K562 (cell line): ENCODE measurements around the gene TFEB. TPM values are rescaled to one million over a fixed set of nuclear protein-coding genes. Genes with fewer than 3 reads are reported as not detected.

Experiments used
- ATAC-seq: fragments of 200-7000 bp; cut with Tn5 transposase; 3 replicates; pipeline ENCODE4 v1.9.1; 2020; ENCODE audit warnings: moderate library complexity
- BruUV-seq: library from RNA; stranded (reverse); fragments of 400-500 nt; replicated peaks from 2 replicates; lab custom pipeline; 2021; lab: Mats Ljungman, UMichigan
- CTCF ChIA-PET: fragments of 300-600 bp; formaldehyde crosslinking; extraction: SDS; loops from one replicate; lab custom pipeline; 2021; ENCODE audit warnings: low intra/inter-chr PET ratio; lab: Yijun Ruan, JAX
- POLR2A ChIA-PET: fragments of 300-600, 350-650 bp; sonication (Branson Sonifier 250); formaldehyde crosslinking; extraction: SDS; loops from one replicate; lab custom pipeline; 2021; ENCODE audit warnings: antibody characterized with exemption, inconsistent platforms; lab: Yijun Ruan, JAX
- DNase-seq, 4 experiments: peaks; one replicate each; pipeline versions ENCODE4 v3.0.0 to v3.0.0-alpha.2; 2011 to 2018; ENCODE audit warnings: low spot score in 3 of 4, mixed read lengths in 3 of 4; ENCODE audit errors: extremely low read depth in 1 of 4
- FAIRE-seq: peaks from 2 replicates; lab custom pipeline; 2011; peaks lifted over from hg19 to GRCh38; lab: Jason Lieb, UNC
- H2AFZ ChIP-seq: 2 replicates; pipeline ENCODE4 v1.6.0; 2011; ENCODE audit warnings: low read depth, low read length, control low read depth, inconsistent platforms
- H3K27ac ChIP-seq: fragments of 200-600 bp; 3 replicates; pipeline ENCODE4 v1.8.0; 2011; ENCODE audit warnings: low read depth, mild to moderate bottlenecking, control low read depth, inconsistent platforms, low read length, moderate library complexity, mixed read lengths; ENCODE audit errors: extremely low read depth
- H3K27me3 ChIP-seq, 2 experiments: fragments of 300-600 bp in 1 of 2; 2 replicates in 1 of 2; 3 replicates in 1 of 2; pipeline versions ENCODE4 v1.6.0 to v1.8.0; 2011; ENCODE audit warnings: inconsistent platforms in 2 of 2, low read length in 2 of 2, mild to moderate bottlenecking in 1 of 2, mixed read lengths in 1 of 2, moderate library complexity in 1 of 2; ENCODE audit not compliant: control insufficient read depth in 2 of 2, insufficient read depth in 2 of 2
- H3K36me3 ChIP-seq: fragments of 300-600 bp; 3 replicates; pipeline ENCODE4 v1.8.0; 2011; ENCODE audit warnings: mild to moderate bottlenecking, low read length, inconsistent platforms; ENCODE audit not compliant: control insufficient read depth, insufficient read depth
- H3K4me1 ChIP-seq, 2 experiments: fragments of 200-600 bp in 1 of 2; replicated peaks in 1 of 2; 2 replicates in 1 of 2; 3 replicates in 1 of 2; pipeline versions ENCODE4 v1.5.1 to v1.8.0; 2011; ENCODE audit warnings: inconsistent platforms in 2 of 2, low read length in 2 of 2, mild to moderate bottlenecking in 1 of 2, mixed read lengths in 1 of 2, moderate library complexity in 1 of 2; ENCODE audit not compliant: control insufficient read depth in 2 of 2, insufficient read depth in 2 of 2
- H3K4me2 ChIP-seq: 2 replicates; pipeline ENCODE4 v1.6.1; 2011; ENCODE audit warnings: low read length, control low read depth, inconsistent platforms, mixed read lengths; ENCODE audit not compliant: insufficient read depth
- H3K4me3 ChIP-seq: fragments of 200-600 bp; sonication (generic), shearing (Covaris generic); 2 replicates; pipeline ENCODE4 v1.5.1; 2016; ENCODE audit warnings: control low read depth, inconsistent platforms
- H3K79me2 ChIP-seq: fragments of 200-600 bp; 3 replicates; pipeline ENCODE4 v1.8.0; 2011; ENCODE audit warnings: low read length, inconsistent platforms; ENCODE audit not compliant: control insufficient read depth, insufficient read depth
- H3K9ac ChIP-seq, 2 experiments: 2 replicates each; pipeline versions ENCODE4 v1.6.0 to v1.6.1; 2011; ENCODE audit warnings: low read depth in 2 of 2, low read length in 2 of 2, control low read depth in 1 of 2, inconsistent platforms in 1 of 2, mild to moderate bottlenecking in 1 of 2, mixed read lengths in 1 of 2; ENCODE audit not compliant: insufficient read depth in 1 of 2
- H3K9me1 ChIP-seq: one replicate; pipeline ENCODE4 v1.6.0; 2011; ENCODE audit warnings: inconsistent platforms, mild to moderate bottlenecking, low read length, moderate library complexity; ENCODE audit not compliant: control insufficient read depth, insufficient read depth
- H3K9me3 ChIP-seq: replicated peaks from 2 replicates; pipeline ENCODE4 v1.5.1; 2011; ENCODE audit warnings: low read depth, low read length, inconsistent platforms; ENCODE audit not compliant: control insufficient read depth, insufficient read depth
- H4K20me1 ChIP-seq: replicated peaks from 2 replicates; pipeline ENCODE4 v1.6.1; 2011; ENCODE audit warnings: low read length, inconsistent platforms, mixed read lengths; ENCODE audit not compliant: control insufficient read depth, insufficient read depth
- CTBP1 ChIP-seq: fragments of 450-650 bp; IDR thresholded peaks from 2 replicates; pipeline ENCODE4 v1.6.1; 2016; ENCODE audit warnings: borderline replicate concordance
- FOXJ2 ChIP-seq: fragments of 200-800 bp; sonication (Bioruptor generic); IDR thresholded peaks from 2 replicates; pipeline ENCODE4 v1.6.1; 2016; ENCODE audit warnings: missing genetic modification characterization, missing compliant biosample characterization
- MAZ ChIP-seq, 2 experiments: fragments of 450-650 bp in 1 of 2; sonication (generic) in 1 of 2; formaldehyde crosslinking; IDR thresholded peaks in 1 of 2; conservative IDR thresholded peaks in 1 of 2; 2 replicates each; pipeline versions ENCODE4 v1.4.0 to v1.5.0; 2020; ENCODE audit warnings: mild to moderate bottlenecking in 1 of 2, missing genetic modification reagents in 1 of 2
- SMARCA5 ChIP-seq: fragments of 450-650 bp; IDR thresholded peaks from 2 replicates; pipeline ENCODE4 v1.6.1; 2016
- ZBTB12 ChIP-seq: fragments of 250-450 bp; sonication (Bioruptor Pico); IDR thresholded peaks from 2 replicates; pipeline ENCODE4 v1.4.0; 2020
- ZNF561 ChIP-seq: fragments of 450-650 bp; formaldehyde crosslinking; conservative IDR thresholded peaks from 2 replicates; pipeline ENCODE4 v1.4.0; 2020; ENCODE audit warnings: mild to moderate bottlenecking, moderate library complexity
- WGBS: fragments of 100-300 bp; shearing (Covaris generic); methylation state at CpG from one replicate; pipeline ENCODE4 v1.1.6; 2016; ENCODE audit warnings: low coverage, mixed read lengths; ENCODE audit not compliant: insufficient coverage; ENCODE audit errors: missing lambda C conversion rate; 5-methylcytosine and 5-hydroxymethylcytosine counted together
- in situ Hi-C: fragments of 300-500 bp; cut with MboI; formaldehyde crosslinking; loops from 4 replicates; pipeline ENCODE4 v1.15.0; 2018; ENCODE audit warnings: inconsistent platforms, mixed read lengths
- intact Hi-C: fragments of 100-400 bp; cut with micrococcal nuclease; formaldehyde crosslinking; loops from 2 replicates; pipeline ENCODE4 v1.14.2; 2022
- polyA plus RNA-seq, 8 experiments: library from polyadenylated mRNA; depleted of rRNA in 4 of 8; stranded (reverse) in 5 of 8; unstranded in 3 of 8; fragments of >200 nt; fragmentation: Nextera tagmentation in 2 of 8; fragmentation: Illumina TruSeq in 1 of 8; extraction: Ambion mirVana in 2 of 8; extraction: Trizol in 1 of 8; gene quantifications; 2 replicates each; pipeline versions ENCODE4 v1.2.1 to v1.2.3, GENCODE V29; 2011 to 2014; ENCODE audit warnings: inconsistent platforms in 1 of 8, missing spikeins in 1 of 8
- total RNA-seq, 7 experiments: library from RNA; depleted of rRNA in 6 of 7; stranded (reverse); fragments of >200 nt in 6 of 7; fragmentation: Illumina TruSeq in 2 of 7; extraction: Trizol in 2 of 7; gene quantifications; 2 replicates each; pipeline versions ENCODE4 v1.2.1 to v1.2.3, GENCODE V29; 2011 to 2021; ENCODE audit warnings: low replicate concordance in 1 of 7
- TF ChIP-seq, protein P1 (sequence below), 3 experiments: IDR thresholded peaks in 2 of 3; conservative IDR thresholded peaks in 1 of 3; 2 replicates each; pipeline ENCODE4 v1.5.1; 2011 to 2012; ENCODE audit warnings: low read length in 3 of 3, mild to moderate bottlenecking in 3 of 3, control low read depth in 2 of 3, improper control_type of control experiment in 1 of 3, inconsistent platforms in 1 of 3, low read depth in 1 of 3, mixed read lengths in 1 of 3, moderate library complexity in 1 of 3; ENCODE audit not compliant: insufficient read depth in 2 of 3
- TF ChIP-seq, protein P2 (sequence below), 2 experiments: IDR thresholded peaks; 2 replicates each; pipeline ENCODE4 v1.6.1; 2012; ENCODE audit warnings: improper control_type of control experiment in 2 of 2, low read depth in 2 of 2, low read length in 2 of 2, borderline replicate concordance in 1 of 2
- TF ChIP-seq, protein P3 (sequence below): fragments of 450-650 bp; IDR thresholded peaks from 2 replicates; pipeline ENCODE4 v1.6.1; 2018; ENCODE audit not compliant: partially characterized antibody

The TFEB gene
- total and polyA plus RNA-seq, 9 of the 15 experiments (the other 6 are each of a cell fraction or from before 2014, with no cell fraction given): 0.04 to 4.7 (median 2.0) TPM

DNA sequence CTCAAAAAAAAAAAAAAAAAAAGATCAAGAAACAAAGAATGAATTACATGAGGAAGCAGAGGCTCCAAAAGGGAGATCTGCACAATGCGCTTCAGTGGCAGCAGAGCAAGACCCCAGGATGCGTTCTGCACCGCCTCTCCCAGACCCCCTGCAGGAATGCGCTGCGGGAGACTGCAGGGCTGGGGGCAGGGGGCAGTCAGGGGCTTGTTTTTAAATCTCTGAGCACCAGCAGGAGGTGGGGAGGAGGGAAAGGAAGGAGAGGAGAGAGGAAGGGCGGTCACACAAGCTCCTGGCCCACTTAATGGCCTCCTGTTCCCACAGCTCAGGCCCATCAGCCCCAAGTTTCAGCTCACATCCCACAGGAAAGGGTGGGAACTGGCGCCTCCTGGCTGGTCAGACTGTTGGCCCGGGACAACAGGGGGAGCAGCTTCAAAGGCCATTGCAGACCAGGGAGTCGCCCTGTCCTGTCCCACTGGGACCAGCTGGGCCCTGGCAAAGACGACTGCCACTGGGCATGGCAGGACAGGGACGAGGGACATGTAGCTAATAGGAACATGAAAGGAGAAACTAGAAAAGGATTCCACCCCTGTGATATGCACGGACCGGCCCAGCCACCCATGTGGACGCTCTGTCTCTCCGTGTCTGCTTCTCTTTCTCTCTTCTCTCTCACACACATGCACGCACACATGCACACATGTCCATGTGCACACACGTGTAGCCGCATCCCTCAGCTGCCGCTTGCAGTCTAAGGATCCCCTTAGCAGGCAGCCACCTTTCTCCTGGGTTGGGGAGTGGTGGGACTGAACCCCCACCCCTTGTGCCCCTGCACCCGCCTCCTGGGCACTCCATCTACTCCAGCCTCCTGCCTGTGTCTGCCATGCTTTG, 34.7 kb downstream of the TFEB start:
- Histone ChIP-seq H3K4me3 (no peak overlapping the region), H3K27me3 (peaks cover 0 to 26% of the 10 kb centered on the region in 2 experiments; a peak in 2 of 5 replicates), H3K9me3 (no peaks in the 10 kb centered on the region), H3K9ac (no peak overlapping the region), H3K27ac (no peak overlapping the region), H3K79me2 (no peaks in the 10 kb centered on the region), H3K36me3 (no peaks in the 10 kb centered on the region), H3K4me2 (no peak overlapping the region), H3K4me1 (peaks cover 0 to 3% of the 10 kb centered on the region in 2 experiments; a peak in 2 of 5 replicates), H3K9me1 (no peaks in the 10 kb centered on the region), H2AFZ (no peak overlapping the region), H4K20me1 (peaks cover 12% of the 10 kb centered on the region; the same call in 1 of the 2 replicates)
- ATAC-seq (peak; percentile 13; the same call in 1 of the 3 replicates), FAIRE-seq (no peak), DNase-seq (no peak)
- in situ Hi-C loops: no loop called here
- WGBS: 28% methylated on average over 20 of the region's 20 CpGs
- intact Hi-C loops: loop anchor here (10.0 kb wide), 1 partner anchor 344 kb away; no protein-coding TSS in a partner anchor
- no TSS peak for BruUV-seq
- ChIA-PET POLR2A (interaction anchor here (0.5 to 1.6 kb wide), 3 partner anchors 19 to 33 kb away, joined by 3 to 8 read pairs (median 4); no protein-coding TSS in a partner anchor), CTCF (interaction anchor here (0.6 kb wide), 1 partner anchor 19 kb away, joined by 3 read pairs; no protein-coding TSS in a partner anchor)
- TF ChIP-seq CTBP1 (0 out of 2 replicates have a peak, but pooled peaks have one; percentile 13), MAZ (CRISPR knock-in tag; conservative IDR thresholded peaks at IDR 0.05 in 1 of 2, IDR thresholded peaks at IDR 0.05 in 1 of 2) (no peak), ZNF561 (CRISPR knock-in tag) (no peak), FOXJ2 (tag) (no peak), ZBTB12 (no peak), SMARCA5 (no peak)
- TF ChIP-seq, protein P1, sequence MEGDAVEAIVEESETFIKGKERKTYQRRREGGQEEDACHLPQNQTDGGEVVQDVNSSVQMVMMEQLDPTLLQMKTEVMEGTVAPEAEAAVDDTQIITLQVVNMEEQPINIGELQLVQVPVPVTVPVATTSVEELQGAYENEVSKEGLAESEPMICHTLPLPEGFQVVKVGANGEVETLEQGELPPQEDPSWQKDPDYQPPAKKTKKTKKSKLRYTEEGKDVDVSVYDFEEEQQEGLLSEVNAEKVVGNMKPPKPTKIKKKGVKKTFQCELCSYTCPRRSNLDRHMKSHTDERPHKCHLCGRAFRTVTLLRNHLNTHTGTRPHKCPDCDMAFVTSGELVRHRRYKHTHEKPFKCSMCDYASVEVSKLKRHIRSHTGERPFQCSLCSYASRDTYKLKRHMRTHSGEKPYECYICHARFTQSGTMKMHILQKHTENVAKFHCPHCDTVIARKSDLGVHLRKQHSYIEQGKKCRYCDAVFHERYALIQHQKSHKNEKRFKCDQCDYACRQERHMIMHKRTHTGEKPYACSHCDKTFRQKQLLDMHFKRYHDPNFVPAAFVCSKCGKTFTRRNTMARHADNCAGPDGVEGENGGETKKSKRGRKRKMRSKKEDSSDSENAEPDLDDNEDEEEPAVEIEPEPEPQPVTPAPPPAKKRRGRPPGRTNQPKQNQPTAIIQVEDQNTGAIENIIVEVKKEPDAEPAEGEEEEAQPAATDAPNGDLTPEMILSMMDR (IDR thresholded peaks at IDR 0.05 in 2 of 3, conservative IDR thresholded peaks at IDR 0.05 in 1 of 3; ENCODE audit: insufficient read depth in 2 of 3, low read depth in 1 of 3, low read length in 3 of 3): peak in 2 of 3 experiments; percentile 25 to 27; a peak in 1 of 6 replicates
- TF ChIP-seq, protein P2, sequence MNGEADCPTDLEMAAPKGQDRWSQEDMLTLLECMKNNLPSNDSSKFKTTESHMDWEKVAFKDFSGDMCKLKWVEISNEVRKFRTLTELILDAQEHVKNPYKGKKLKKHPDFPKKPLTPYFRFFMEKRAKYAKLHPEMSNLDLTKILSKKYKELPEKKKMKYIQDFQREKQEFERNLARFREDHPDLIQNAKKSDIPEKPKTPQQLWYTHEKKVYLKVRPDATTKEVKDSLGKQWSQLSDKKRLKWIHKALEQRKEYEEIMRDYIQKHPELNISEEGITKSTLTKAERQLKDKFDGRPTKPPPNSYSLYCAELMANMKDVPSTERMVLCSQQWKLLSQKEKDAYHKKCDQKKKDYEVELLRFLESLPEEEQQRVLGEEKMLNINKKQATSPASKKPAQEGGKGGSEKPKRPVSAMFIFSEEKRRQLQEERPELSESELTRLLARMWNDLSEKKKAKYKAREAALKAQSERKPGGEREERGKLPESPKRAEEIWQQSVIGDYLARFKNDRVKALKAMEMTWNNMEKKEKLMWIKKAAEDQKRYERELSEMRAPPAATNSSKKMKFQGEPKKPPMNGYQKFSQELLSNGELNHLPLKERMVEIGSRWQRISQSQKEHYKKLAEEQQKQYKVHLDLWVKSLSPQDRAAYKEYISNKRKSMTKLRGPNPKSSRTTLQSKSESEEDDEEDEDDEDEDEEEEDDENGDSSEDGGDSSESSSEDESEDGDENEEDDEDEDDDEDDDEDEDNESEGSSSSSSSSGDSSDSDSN (IDR thresholded peaks at IDR 0.05; ENCODE audit: borderline replicate concordance in 1 of 2, low read depth in 2 of 2, low read length in 2 of 2): no peak
- TF ChIP-seq, protein P3, sequence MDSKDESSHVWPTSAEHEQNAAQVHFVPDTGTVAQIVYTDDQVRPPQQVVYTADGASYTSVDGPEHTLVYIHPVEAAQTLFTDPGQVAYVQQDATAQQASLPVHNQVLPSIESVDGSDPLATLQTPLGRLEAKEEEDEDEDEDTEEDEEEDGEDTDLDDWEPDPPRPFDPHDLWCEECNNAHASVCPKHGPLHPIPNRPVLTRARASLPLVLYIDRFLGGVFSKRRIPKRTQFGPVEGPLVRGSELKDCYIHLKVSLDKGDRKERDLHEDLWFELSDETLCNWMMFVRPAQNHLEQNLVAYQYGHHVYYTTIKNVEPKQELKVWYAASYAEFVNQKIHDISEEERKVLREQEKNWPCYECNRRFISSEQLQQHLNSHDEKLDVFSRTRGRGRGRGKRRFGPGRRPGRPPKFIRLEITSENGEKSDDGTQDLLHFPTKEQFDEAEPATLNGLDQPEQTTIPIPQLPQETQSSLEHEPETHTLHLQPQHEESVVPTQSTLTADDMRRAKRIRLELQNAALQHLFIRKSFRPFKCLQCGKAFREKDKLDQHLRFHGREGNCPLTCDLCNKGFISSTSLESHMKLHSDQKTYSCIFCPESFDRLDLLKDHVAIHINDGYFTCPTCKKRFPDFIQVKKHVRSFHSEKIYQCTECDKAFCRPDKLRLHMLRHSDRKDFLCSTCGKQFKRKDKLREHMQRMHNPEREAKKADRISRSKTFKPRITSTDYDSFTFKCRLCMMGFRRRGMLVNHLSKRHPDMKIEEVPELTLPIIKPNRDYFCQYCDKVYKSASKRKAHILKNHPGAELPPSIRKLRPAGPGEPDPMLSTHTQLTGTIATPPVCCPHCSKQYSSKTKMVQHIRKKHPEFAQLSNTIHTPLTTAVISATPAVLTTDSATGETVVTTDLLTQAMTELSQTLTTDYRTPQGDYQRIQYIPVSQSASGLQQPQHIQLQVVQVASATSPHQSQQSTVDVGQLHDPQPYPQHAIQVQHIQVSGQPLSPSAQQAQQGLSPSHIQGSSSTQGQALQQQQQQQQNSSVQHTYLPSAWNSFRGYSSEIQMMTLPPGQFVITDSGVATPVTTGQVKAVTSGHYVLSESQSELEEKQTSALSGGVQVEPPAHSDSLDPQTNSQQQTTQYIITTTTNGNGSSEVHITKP: peak; percentile 84
